ENCODE measurements around the gene HSPB1.
"Not testable (repeated sequence)": the region's sequence is repeated elsewhere in the genome, so short reads cannot be mapped to it uniquely, and the experiment has no call there.

The HSPB1 gene

DNA sequence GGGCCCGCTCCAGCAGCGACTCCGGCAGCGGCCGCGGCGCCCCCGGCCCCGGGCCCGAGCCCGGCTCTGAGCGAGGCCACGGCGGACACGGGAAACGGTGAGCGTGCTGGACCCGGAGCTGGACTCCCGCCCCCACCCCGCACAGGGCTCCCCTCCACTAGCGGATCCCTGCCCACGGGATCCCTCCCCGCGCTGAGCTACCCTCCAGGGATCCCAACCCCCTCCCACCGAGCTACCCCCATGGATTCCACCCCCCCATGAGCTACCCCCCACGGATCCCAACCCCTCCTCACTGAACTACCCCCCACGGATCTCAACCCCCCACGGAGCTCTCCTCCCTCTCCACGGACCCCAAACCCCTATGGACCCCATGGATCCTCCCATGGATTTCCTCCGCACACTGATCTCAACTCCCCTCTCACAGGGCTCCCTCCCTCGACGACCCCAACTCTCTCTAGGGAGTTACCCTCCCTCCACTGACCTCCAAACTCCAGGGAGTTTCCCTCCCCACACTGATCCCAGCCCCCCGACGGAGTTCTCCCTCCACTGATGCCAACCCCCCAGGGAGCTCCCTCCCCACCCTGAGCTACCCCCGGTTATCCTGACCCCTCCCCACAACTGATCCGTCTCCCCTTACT lies 20.6 kb upstream of the HSPB1 start:
- DNase-seq (ENCODE audit: low read depth in 2 of 2): no peak

DNA sequence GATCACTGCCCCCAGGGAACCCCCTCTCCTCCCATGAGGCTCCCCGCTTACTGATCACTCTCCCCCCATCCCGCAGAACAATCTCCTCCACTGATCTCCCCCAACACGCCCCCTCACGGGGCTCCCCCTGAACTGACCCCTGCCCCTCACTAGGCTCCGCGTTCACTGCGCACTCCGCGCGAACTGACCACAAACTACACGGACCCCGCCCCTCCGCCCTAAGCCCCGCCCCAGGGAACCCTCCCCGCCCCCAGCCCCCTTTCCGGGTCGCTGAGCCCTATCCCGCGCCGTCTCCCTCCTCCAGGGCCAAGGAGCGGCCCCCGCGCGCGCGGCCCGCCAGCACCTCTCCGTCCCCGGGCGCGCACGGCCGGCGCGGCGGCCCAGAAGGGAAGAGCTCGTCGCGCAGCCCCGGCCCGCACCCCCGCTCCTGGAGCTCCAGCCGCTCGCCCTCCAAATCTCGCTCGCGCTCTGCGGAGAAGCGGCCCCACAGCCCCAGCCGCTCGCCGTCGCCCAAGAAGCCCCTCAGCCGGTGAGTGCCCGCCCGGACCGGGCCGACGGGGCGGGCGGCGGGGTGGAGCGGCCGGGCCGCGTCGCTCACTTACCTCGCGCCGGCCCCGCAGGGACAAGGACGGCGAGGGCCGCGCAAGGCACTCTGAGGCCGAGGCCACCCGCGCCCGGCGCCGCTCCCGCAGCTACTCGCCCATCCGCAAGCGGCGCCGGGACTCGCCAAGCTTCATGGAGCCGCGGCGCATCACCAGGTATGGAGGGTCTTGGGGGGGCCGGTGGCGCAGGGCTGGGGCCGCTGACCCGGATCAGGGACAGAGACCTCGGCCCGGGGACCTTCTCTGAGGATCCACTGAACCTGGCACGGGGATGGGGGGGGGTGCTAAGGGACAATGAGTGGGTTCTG lies 19.9 kb upstream of the HSPB1 start:
- no peak for DNase-seq (ENCODE audit: low read depth in 2 of 2)

DNA sequence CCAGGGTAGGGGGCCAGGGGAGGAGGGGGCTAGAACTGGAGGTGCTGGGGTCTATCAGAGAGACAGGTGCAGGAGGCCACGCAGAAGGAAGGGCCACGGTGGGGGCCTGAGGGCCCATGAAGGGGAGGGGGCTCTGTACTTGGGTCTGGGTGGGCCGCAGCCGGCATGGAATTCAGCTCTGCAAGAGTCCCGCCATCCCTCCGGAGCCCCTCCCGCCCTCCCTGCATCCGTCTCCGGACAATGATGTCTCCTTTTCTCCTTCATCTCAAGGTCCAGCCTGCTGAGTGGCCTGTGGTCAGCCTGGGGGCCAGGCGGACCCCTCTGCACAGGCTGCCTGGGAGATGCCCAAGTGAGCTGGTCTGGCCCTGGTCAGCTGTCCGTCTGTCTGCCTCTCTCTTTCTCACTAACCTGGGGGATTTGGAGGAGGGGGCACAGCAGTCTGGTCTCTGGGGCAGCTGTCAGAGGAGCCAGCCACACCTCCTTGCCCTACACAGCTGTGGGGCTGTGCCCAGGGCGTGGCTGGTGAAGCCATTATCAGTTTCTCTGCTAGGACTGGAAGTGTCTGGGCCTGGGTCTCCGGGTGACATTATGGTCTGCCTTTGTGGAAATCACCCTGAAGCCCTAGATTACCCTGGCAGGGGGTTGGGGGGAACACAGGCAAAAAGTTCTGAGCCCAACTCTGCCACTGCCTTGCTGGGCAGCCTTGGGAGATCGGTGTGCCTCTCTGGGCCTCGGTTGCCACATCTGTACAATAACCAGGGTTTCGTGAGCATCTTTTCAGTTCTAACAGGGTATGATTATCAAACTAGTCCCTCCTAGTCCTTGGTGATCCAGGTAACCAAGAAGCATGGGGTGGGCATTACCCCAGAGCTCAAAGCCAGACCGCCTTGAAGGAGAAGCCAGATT lies 19.0 kb upstream of the HSPB1 start:
- no peak for DNase-seq (ENCODE audit: low read depth in 2 of 2)

DNA sequence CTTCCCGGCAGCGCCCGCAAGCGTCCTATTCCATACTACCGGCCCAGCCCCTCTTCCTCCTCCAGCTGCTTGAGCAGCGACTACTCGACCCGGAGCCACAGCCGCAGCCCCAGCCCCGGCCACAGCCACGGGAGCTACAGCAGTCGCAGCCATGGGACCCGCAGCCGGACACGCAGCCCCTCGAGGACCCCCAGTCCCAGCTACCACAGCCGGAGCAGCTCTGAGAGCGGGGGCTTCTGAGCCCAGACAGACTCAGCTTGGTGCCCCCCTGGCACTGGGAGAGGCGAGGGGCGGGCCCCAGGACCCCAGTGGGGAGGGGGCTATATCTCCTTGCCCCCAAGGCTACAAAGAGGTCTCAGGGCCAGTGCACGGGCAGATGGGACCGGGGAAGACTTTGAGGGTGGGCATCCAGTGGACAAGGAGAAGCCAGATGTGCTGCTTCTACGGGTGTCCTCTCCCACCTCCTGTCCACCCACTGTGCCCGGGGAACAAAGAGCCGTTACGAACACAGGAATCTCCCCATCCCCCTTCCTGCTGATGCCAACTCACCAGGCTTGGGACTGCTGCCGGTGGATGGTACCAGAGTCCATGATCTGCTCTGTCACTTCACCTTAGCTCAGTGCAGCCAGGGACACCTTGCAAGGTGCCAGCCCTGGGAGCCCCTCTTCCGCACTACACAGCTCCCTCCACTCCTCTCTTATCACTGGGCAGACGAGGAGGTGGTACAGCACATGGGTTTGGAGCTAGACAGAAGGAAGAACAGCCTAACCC lies 16.7 kb upstream of the HSPB1 start:
- DNase-seq (ENCODE audit: low read depth in 2 of 2): no peak

DNA sequence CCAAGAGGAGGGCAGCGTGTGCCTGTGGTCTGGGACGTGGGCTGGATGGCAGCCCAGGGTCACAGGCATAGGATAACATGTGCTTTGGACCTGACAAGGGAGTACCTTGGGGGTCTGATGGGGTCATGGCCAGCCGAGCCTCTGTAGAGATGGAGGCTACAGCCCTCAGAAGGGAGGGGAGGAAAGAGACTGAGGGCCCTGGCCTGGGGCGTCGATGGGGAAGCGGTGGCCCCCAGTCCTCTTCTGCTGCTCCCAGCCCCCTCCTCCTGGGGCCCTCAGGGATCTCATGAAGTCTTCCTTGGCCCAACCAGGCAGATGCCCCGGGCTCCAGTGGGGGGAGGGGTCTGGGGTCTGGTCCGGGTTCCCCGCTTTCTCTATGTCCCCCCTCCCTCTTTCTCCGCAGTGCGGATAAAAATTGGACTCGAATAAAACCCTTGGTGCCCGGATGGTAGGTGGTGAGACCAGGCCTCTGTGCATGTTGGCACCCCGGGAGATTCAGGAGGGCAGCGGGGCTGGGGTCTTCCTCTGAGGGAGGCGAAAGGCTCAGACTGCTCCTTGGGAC lies 15.6 kb upstream of the HSPB1 start:
- no peak for DNase-seq (ENCODE audit: low read depth in 2 of 2)

DNA sequence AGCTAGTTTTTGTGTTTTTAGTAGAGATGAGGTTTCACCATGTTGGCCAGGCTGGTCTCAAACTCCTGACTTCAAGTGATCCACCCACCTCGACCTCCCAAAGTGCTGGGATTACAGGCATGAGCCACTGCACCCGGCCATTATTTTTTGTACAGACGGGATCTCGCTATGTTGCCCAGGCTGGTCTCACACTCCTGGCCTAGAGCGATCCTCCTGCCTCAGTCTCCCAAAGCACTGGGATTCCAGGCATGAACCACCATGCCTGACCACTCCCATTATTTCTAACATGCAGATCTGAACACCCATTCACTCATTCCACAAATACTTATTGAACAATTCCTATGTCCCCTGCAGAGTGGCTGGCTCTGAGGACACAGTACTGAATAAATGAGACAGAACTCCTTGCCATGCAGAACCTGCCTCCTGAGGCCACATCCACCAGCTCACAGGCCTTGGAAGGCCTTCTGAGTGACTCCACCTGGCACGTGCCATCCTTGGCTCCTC lies 11.6 kb upstream of the HSPB1 start:
- DNase-seq (ENCODE audit: low read depth in 2 of 2): not testable (repeated sequence)

DNA sequence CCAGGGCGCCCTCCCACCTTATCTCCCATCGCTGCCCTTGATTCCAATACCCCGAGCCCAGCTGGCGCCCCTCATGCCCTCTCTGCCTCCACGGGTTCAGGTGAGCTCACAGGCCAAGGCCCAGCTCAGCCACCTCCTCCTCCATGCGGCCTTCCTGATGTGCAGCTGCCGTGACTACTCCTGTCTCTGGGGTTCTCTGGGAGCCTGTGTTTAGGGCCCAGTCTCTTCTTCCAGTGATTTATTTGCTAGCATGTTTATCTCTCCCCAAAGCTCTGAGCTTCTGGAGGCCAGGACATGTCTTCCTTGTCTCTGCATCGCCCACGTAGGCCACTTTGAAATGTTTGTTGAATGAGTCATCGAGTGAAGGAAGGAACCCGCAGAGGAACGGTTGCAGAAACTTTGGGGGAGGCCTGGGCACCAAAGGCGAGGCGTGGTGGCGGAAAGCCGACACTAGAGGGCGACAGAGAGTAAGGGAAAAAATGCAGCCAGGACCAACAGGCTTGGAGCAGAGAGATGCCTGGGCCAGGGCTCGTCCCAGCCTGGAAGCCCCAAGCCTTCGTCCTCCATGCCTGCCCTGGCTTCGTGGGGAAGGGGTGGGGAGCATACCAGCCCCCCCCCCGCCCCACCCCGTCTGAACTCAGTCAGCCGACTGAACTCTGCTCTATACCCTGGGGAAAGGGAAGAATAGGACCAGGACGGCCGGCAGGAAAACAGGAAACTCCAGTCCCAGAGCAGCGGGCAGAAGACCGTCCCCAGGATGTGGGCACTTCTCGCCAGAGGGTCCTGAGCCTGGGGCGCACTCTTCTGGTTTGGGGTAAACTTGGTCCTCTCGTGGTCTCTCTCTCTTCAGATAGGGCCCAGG lies 10.9 kb upstream of the HSPB1 start:
- DNase-seq (ENCODE audit: low read depth in 2 of 2): peak; percentile 78 to 79

DNA sequence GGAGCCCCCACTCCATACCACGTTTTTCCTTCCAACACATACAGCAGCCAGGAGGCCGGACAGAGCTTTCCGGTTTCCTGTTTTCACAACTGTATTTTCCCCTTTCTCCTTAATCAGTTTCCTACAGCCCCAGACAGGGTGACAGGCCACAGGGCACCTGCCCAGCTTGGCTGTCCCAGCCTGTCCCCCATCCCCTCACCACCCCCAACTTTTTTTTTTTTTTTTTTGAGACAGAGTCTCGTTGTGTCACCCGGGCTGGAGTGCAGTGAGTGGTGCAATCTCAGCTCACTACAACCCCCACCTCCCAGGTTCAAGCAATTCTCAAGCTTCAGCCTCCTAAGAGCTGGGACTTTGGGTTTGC lies 10.3 kb upstream of the HSPB1 start:
- DNase-seq (ENCODE audit: low read depth in 2 of 2): no peak

DNA sequence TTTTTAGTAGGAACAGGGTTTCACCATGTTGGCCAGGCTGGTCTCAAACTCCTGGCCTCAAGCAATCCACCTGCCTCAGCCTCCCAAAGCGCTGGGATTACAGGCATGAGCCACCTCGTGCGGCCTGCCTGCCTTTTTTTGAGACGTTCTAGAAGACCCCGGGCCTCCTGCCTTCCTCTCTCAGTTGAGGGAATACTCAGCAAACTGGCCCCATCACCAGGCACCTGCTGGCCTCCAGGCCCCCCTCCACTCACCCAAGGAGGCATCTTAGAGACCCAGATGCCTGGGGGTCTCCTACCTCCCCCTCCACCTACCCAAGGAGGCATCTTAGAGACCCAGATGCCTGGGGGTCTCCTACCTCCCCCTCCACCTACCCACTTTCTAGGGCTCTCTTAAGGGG lies 9.6 kb upstream of the HSPB1 start:
- not testable (repeated sequence) for DNase-seq (ENCODE audit: low read depth in 2 of 2)

DNA sequence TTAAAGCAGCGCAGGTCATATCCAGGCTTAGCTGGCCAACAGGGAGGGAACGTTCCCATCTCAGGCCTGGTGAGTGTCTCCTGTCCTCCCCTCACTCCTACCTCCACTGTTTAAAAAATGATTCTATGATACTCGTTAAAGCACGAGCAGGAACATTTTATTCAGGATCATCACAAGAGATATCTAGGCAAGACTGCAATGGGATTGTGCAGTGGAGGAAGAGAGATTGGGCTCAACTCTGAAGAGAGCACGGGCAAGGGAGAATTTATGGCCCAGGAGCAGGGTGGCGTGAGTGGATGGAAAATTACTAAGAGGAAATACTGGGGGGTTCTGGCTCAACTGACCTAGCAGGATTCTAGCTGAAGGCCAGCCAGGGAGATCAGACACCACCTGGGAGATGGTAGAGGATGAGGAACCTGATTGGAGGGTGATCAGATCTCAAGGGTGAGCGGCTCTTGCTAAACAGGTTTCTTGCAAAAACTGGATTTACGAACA lies 9.0 kb upstream of the HSPB1 start:
- no peak for DNase-seq (ENCODE audit: low read depth in 2 of 2)

DNA sequence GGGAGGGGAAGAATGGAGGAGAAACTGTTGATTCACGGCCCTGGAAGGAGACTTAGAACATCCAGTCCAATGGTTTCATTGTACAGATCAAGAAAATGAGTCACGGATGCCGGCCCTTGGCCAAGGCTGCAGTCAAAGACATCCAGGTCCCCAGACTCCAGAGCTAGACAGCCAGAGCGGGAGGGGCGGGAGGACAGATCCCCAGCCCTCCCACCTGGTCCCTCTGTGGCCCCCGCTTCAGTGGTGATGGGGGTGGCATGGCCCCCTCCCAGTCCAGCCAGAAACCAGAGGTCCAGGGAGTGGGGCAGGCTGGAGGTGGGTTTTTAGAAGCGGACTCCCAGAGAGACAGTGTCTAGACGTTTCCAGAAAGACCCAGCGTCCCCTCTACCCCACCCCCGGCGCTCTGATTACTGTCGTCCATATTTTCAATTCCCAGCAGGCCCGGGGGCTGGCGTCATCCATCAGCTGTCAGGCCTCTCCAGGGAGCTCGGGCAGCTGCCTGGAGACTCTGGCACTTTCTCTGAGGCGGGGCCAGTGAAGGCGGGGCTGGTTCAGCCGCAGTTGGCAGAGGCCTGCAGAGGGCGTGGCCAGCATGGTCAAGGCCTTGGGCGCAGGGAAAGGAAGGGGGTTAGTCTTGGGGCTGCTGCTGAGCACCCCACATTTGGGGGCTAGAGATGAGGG lies 8.0 kb upstream of the HSPB1 start:
- DNase-seq (ENCODE audit: low read depth in 2 of 2): no peak

DNA sequence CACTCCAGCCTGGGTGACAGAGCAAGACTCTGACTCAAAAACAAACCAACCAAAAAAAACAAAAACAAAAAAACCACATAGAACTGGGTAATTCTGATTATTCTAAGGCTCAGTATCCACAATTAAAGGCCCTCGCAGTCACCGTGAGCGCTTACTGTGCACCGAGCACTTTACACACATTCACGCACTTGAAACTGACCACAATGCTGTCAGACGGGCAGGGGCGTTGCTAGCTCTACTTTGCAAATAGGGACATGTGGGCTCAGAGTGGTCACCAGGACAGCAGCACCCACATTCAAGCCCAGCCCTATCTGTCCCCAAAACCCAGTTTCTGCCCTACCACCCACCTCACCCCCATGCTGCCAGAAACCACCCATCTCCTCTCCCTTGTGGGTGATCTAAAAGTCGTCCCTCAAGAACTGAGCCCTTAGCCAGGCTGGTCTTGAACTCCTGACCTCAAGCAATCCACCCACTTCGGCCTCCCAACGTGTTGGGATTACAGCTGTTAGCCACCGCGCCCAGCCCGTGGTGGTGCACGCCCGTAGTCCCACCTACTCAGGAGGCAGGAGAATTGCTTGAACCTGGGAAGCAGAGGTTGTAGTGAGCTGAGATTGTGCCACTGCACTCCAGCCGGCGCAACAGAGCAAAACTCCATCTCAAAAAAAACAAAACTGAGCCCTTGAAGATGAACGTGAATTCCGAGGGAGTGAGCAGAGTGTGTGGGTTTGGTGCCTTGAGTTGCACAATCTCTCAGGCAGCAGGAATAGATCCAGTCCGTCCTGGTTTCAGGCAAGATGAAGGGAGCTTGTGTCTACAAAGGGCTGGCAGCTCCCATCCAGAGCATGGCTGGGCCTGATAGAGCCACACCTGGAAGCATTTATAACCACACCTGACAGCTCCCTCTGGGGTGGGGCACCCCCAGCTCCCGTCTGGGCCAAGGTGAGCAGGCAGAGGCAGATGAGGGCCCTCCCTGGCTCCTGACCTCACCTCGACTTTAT lies 5.4 kb upstream of the HSPB1 start:
- DNase-seq (ENCODE audit: low read depth in 2 of 2): no peak

DNA sequence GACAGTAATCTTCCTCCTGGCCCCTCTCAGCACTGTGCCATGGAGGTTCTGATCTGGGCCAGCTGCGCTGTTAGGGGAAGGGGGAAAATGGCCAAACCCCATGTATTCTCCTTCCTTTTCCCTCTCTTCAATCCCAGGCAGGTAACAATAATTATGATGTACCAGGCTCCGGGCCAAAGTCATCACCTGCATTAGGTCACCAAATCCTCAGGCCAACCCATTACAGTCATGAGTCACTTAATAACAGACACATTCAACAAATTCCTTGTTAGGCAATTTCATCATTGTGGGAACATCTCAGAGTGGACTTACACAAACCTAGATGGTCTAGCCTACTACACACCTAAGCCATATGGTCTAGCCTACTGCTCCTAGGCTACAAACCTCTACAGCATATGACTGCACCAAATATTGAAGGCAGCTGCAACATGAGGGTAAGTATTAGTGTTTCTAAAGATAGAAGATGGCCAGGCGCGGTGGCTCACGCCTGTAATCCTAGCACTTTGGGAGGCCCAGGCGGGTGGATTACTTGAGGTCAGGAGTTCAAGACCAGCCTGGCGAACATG lies 2.2 kb upstream of the HSPB1 start:
- no peak for DNase-seq (ENCODE audit: low read depth in 2 of 2)

DNA sequence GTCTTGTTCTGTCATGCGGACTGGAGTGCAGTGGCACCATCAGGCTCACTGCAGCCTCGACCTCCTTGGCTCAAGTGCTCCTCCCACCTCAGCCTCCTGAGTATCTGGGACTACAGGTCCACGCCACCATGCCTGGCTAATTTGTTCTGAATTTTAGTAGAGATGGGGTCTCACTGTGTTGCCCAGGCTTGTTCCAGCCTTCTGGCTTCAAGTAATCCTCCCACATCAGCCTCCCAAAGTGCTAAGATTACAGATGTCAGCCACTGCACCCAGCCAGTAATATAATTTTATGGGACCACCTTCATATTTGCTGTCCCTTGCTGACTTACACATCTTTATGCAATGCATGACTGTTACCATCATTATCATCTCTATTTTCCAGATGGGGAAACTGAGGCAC lies 1.5 kb upstream of the HSPB1 start:
- DNase-seq (ENCODE audit: low read depth in 2 of 2): no peak

DNA sequence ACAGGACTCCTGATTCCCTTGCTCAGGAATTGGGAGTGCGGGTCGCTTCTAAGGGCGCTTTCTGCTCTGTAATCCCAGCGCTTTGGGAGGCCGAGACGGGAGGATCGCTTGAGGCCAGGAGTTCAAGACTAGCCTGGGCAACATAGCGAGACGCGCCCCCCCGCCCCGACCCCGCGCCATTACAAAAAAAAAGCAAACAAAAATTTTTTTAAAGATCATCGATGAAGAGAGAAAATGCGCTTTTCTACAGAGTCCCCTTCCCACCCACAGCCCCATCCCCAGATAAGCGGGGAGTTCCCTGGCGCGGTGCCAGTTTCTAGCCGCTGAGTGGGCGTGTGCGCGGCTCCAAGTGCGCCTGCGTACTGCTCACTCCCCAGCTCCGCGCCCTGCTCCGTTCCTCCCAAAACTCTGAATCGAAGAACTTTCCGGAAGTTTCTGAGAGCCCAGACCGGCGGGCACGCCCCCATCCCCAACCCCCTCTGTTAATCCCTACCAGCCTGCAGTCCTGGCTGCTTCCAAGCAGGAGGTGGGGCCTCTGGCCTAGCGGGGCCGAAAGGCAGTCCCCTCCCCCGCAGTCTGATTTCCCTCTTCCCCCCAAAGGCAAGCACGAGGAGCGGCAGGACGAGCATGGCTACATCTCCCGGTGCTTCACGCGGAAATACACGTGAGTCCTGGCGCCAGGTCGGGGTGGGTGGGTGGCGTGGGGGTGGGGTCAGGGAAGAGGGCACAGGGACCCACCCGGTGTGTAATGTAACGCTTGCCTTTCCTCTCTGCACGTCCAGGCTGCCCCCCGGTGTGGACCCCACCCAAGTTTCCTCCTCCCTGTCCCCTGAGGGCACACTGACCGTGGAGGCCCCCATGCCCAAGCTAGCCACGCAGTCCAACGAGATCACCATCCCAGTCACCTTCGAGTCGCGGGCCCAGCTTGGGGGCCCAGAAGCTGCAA lies 1.0 kb downstream of the HSPB1 start:
- peak; percentile 43 to 66 for DNase-seq (ENCODE audit: low read depth in 2 of 2)

DNA sequence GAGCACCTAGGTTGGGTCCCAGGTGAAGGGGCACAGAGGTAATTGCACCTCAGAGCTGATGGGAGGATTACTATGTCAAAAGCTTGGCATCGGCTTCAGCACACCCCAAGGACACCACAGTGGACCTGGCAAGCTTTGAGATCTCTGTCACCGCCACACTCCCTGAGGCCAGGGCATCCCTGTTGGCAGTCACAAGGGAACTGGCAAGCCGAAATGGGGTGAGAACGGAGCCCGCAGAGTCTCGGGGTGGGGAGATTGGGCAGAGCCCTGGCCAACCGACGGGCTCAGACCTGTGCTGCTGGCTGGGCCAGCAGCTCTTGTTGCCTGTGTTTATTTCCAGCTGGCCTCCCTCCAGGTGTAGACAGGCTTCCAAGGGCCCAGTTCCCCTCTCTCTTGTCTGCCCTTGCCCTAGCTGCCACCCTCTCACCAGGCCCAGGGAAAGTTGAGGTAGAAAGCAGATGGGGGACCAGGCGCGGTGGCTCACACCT lies 2.5 kb downstream of the HSPB1 start:
- DNase-seq (ENCODE audit: low read depth in 2 of 2): no peak

Data from stimulated activated CD8-positive, alpha-beta memory T cell treated with anti-CD3 and anti-CD28 coated beads, Interleukin-7, amount 100 ng/mL, for 1 hour (primary cell).